ENCODE data around the gene SERINC3. TPM values are rescaled to one million over a fixed set of nuclear protein-coding genes. Genes with fewer than 3 reads are reported as not detected.
A peak's percentile ranks its signal among the peaks of the same experiment; 100 is the strongest.
"Not testable (repeated sequence)": the region's sequence is repeated elsewhere in the genome, so short reads cannot be mapped to it uniquely, and the experiment has no call there.

The SERINC3 gene
- 10 to 100 TPM; 61.6 to 83.5 (median 73.0) TPM for polyA plus RNA-seq (ENCODE audit: insufficient read depth in 1 of 5, insufficient read length in 5 of 5, low replicate concordance in 1 of 5)
- long read RNA-seq, donor 1, full-length matches to known transcripts: 24 of 74 reads
- long read RNA-seq, donor 1, partial matches to known transcripts: 50 of 74 reads
- long read RNA-seq, donor 1, other reads (novel, unspliced or antisense): 0 of 74 reads
- long read RNA-seq, donor 2, full-length matches to known transcripts: 21 of 27 reads
- long read RNA-seq, donor 2, partial matches to known transcripts: 6 of 27 reads
- long read RNA-seq, donor 2, other reads (novel, unspliced or antisense): 0 of 27 reads
- long read RNA-seq, donor 3, full-length matches to known transcripts: 25 of 25 reads
- long read RNA-seq, donor 3, partial matches to known transcripts: 0 of 25 reads
- long read RNA-seq, donor 3, other reads (novel, unspliced or antisense): 0 of 25 reads
- long read RNA-seq, donor 4, full-length matches to known transcripts: 13 of 56 reads
- long read RNA-seq, donor 4, partial matches to known transcripts: 43 of 56 reads
- long read RNA-seq, donor 4, other reads (novel, unspliced or antisense): 0 of 56 reads
- long read RNA-seq, donor 5, full-length matches to known transcripts: 23 of 77 reads
- long read RNA-seq, donor 5, partial matches to known transcripts: 54 of 77 reads
- long read RNA-seq, donor 5, other reads (novel, unspliced or antisense): 0 of 77 reads
- long read RNA-seq, donor 6, full-length matches to known transcripts: 30 of 42 reads
- long read RNA-seq, donor 6, partial matches to known transcripts: 12 of 42 reads
- long read RNA-seq, donor 6, other reads (novel, unspliced or antisense): 0 of 42 reads
- long read RNA-seq, donor 7, full-length matches to known transcripts: 27 of 34 reads
- long read RNA-seq, donor 7, partial matches to known transcripts: 7 of 34 reads
- long read RNA-seq, donor 7, other reads (novel, unspliced or antisense): 0 of 34 reads
- long read RNA-seq, donor 8, full-length matches to known transcripts: 6 of 6 reads
- long read RNA-seq, donor 8, partial matches to known transcripts: 0 of 6 reads
- long read RNA-seq, donor 8, other reads (novel, unspliced or antisense): 0 of 6 reads

DNA sequence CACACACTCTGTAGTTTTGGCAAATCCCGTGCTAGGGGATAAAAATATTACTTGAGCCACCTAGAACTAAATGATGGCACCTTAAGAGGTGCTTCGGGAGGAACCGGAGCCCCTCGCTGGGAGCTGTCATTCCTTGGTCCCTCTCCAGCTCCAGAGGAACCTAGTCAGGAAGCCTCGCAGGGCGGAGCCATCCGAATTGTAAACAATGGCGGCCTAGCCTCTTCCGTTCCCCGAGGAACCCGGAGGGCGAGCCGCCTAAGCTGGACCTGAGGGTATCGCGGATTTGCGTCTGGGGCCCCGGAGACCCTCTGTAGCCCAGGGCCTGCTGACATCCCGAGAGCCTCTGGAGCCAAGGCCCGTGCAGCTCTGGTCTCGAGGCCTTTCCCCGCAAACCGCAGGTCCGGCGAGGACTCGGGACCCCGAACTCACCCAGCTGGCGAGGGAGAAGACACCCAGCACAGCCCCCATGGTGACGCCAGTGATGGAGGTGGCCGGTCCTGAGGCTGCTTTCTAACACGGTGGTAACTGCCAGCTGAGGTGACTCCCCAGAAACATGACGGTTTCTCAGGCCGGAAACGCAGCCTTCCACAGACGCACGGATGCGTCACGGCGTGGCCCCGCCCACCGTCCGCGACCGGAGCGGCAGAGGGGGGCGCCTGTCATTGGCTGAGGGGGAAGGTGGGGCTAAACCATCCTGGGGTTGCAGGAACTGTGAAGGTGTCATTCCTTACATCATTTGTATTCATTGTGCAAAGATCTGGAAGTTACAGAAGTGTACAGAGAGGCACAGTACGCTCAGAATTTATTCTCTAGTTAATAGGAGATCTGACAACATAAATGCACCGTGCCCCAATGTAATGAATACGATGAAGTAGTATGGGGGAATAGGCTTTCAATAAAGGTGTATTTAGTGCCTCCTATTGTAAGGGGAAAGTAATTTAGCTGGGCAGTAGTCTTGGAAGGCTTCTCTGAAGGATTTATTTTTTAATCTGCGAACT, at the start of gene SERINC3:
TSS of gene SERINC3 (minus strand) at position 587 of the 998 bp plus-strand sequence. CDS start at position 468, 119 bp downstream.
- DNase-seq: peak; percentile 93 to 94

DNA sequence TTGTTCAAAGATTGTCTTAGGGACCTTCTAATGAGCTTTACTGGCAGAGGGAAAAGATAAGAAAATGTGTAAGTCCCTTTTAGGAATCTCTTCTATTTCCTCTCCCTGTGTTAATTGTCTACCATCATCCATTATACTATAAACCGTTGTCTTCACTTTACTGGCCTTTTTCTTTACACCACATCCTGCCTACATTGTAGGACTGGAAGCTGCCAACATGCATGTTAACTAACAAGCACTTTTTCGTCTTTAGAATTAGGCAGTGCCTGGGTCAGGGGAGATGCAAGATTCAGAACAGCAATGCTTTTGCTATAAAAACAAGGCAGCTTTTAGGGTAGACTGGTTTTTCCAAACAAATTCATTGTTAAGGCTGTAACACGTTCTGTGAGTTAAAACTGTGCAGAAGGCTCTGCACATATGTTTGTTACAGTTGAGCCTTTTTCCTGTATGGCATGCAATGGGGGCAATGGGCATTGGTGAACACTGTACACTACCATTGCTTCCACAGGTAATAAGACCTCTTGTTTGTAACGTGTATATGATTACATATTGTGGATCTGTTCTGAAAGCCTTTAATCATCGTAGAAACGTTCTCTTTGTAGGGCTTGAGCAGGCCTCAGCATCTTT, 49.6 kb upstream of the SERINC3 start:
- no peak for DNase-seq

DNA sequence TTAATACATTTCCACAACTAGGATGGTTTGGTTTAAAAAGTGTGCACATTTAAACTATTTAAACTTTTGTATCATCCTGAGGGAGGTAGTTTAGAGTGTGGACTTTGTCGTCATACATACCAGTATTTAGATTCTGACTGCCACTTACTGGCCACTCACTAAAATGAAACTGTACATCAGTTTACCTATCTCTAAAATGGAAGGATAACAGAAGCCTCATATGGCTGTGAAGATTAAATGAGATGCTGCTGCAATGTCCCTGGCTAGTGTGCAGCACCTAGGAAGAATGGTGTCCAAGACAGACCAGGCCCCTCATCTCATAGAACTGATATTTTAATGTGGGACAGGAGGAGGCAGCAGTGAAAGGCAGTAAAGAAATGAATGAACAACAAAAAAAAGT, 48.5 kb upstream of the SERINC3 start:
- no peak for DNase-seq

DNA sequence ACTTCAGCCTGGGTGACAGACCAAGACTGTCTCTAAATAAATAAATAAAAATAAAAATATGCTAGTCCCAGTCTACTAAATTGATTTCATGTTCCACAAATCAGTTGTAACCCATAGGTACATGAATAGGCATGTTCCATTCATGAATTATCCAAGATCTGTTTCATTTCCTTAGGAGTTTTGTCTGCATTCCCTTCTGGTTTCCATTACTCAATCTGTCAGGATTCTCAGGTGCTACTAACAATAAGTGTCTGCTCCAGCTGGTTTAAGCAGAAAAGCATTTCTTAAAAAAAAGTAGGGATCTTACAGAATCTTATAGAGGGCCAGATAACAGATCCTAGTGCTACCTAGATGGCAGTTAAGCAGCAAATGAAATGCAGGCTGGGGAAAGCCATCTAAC, 44.9 kb upstream of the SERINC3 start:
- no peak for DNase-seq

DNA sequence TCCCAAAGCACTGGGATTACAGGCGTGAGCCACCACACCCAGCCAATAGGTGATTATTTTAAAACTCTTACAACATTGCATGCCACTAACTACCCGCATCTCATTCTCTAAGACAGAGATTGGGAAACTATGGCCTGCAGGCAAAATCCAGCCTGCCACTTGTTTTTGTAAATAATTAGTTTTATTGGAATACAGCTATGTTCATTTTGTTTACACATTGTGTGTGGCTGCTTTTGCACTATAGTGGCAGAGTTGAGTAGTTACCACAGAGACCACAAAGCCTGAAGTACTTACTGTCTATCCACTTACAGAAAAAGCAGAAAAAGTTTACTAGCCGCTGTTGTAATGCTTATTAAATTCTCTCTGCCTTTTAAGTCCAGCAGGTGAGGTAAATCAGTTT, 44.1 kb upstream of the SERINC3 start:
- no peak for DNase-seq

DNA sequence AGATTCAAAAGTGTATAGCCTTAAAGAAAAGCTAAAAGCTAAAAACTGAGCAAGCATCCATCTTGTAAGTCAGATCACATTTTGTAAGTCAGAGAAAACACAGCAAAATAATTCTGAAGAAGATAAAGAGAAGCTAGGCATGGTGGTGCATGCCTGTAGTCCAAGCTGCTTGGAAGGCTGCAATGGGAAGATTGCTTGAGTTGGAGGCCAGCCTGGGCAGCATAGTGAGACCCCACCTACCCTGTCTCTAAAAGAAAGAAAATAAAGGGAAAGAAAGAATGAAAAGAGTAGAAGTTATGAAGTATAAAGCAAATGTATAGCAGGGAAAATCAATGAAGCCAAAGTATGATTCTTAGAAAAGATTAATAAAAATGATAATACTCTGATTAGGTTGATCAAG, 40.0 kb upstream of the SERINC3 start:
- no peak for DNase-seq

DNA sequence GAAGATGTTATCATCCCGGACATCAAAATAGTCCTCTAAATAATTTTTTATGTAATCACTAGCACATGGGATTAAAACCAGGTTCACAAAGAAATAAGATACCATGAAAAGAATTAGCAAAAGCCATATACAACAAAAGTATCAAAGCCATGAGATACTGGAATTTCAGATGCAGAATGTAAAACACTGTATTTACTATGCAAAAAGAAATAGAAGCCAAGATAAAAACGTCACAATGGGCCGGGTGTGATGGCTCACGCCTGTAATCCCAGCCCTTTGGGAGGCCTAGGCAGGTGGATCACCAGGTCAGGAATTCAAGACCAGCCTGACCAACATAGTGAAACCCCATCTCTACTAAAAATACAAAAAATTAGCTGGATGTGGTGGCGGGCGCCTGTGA, 38.9 kb upstream of the SERINC3 start:
- not testable (repeated sequence) for DNase-seq

DNA sequence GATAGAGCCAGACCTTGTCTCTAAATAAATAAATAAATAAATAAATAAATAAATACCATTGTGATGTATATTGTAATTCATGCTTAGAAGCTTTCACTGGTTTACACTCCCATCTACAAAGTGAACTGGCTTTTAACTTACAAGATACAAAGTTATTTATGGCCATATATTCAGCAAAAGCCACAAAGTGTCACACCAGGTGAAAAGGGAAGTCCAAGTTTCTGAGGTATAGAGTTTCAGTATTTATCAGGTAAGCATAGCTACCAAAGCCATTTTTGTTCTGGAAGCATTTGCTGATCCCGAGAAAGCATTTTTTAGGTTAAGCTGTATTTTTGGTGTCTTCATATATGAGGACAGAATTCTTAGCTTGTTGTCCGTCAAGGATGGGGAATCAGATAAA, 38.4 kb upstream of the SERINC3 start:
- DNase-seq: no peak

DNA sequence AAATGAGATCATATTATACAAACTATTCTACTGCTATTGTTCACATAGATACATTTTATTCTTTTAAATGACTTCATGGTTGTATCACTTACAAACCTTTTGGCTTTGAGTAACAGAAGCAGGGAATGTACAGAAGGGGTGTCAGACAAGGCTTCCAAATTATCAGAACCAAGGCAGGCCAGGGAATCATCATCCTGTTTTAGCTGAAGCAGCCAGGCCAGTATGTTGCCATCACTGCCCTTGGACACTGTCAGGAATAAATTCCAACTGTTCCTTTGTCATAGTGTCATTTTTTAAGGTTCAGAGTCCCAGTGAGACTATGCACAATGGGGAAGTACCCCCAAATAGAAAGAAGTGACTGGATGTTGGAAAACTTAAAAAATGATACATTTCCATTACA, 37.4 kb upstream of the SERINC3 start:
- no peak for DNase-seq

DNA sequence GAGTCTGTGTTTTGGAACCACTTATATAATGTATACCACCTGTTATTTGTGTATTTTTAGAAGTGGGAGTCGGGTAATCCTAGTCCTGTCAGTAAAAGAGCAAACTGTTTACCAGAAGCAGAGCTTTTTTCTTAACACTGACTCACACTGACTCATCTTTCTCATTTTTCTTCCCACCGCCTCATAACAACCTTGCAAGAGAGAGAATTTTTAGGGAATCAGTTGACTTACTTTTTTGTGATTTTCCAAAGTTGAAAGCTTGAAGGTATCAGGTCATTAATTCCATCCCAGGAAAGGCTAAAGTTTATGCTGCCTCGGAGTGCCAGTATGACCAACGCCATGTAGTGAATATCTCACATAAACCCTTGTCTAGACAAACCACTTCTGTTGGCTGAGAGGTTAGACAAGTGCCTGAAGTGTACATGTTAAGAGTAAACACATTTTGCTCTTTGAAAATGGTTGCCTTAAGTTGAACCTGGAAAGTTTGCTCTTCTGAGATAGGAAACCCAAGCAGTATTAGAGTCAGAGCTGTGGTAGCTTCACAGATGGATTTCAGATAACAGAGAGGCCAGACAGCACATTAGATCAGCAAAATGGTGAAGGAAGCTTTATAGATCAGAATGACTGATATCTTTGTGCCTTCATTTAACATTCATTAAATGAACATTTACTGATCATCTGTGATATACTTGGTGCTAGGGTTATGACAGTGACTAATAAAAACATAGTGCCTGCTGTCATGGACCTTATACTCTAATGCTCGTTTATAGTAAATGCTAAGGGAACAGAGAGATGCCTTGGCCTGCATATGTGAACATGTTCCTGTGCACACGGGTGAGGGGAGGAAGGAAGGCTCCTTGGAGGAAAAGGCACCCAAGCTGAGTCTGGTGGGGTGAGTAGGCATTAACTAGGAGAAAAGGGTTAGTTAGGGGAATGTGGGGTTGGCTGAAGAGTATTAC, 31.4 kb upstream of the SERINC3 start:
- DNase-seq: no peak

DNA sequence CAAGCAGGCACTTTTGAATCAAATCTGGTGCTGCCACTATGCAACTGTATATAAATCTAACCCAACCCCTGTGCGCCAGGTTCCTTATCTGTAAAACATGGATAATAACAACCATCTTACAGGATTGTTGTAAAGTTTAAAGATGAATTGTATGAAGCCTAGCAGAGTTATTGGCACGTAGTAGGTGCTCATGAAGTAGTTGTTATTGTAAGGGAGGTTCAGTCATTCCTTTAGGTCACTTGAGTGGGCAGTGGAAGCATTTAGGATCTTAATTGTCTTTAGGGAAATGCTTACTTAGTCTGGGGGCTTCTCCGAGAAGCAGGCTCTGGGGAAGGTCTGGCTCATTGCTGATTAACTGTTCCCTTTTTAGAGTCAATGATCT, 30.7 kb upstream of the SERINC3 start:
- DNase-seq: no peak

DNA sequence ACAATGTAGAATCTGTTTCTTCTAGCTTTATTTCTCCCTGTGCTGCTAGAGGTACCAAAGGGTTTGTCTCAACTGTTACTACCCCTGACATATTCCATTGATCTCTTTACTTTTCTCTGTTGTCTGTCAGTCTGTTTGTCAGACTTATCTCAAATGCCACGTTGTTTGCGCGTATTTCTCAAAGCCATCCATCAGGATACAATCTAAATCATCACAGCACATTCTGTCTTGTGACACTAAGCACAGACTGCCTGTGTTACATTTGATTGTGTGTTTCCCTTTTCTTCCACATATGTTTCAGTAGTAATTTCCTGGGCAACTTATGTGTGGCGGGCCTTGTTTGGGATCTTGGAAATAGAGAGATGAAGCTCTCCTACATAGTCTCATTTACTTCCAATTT, 30.2 kb upstream of the SERINC3 start:
- no peak for DNase-seq

DNA sequence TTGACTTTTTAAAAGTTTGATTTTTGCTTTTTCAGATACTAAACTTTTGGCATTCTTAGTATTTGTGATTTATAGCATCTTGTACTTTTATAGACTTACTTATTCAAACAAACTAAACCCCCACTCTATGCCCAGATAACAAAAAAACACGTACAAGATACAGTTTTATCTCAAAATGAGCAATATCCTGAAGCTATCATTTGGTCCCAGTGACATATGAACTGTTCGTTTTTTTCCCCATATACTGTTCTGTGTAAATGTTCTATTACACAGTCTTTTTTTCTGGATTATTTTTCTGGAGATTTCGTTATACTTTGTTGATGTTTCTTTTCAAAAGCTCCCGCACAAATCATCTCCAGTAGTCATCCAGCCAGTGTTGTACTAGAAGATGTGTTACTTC, 27.3 kb upstream of the SERINC3 start:
- DNase-seq: no peak

DNA sequence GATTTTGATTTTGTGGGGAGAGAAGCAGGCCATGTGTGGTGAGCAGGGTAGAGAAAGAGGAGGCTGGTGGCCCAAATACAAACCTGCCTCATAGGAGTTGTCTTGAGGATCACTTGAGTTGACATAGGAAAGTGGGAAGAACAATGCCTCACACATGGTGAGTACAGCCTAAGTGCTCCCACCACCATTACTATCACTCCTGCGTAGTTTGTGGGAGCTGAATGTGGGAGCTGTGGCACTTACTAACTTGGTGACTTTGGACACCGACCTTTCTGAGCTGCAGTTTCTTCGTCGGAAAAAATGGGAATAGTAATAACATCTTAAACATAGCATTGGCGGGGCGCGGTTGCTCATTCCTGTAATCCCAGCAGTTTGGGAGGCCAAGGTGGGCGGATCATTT, 25.5 kb upstream of the SERINC3 start:
- DNase-seq: no peak

DNA sequence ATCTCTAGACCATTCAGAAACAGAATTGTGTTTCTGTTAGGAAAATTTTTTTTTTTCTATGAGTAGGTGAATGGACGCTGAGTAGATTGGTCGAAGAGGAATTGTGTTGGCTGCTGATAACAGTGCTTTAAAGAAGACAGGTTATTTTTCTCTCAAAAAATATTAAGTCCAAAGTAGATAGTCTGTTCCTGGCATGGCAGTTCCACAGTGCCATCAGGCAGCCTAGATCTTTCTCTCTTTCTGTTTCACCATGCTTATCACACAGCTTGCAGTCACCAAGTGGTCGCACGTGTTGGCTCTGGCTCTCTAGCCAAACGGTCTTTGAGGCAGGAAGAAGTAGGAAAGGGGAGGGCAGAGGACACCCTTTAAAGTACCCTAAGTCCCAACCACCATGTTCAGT, 22.4 kb upstream of the SERINC3 start:
- no peak for DNase-seq

DNA sequence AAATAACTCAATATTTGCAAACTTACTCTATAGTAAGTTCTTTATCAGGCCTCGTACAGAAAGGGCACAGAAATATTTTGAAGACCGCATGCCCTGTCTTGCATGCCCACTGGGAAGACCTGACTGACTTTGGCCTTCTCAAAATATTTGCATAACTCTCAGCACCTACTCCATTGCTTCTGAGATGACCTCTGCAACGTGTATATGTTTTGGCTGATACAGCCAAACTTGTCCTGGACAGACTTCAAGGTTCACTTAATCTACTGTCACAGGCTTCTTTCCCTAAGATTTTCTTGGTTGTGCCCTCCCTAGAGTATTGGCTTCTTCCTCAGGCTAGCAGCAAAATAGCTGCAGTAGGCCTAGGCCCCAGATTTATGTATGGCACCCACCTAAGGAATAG, 21.5 kb upstream of the SERINC3 start:
- no peak for DNase-seq

DNA sequence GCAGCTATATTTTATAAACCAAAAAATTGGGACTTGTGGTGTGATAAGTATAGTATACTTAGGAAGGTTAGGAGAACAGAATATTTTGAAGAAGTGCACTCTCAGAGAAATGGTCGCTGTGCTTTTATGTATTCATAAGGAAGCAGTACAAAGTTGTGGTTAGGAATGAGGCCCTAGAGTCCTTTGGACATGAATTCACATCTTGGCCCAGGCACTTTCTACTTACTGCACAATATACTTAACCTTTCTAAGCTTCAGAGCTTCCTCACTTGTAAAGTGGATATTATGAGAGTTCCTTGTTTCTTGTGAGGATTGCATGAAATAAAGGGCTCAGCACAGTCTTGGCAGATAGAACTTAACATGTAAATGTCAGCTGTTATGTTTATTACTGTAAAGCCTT, 21.0 kb upstream of the SERINC3 start:
- DNase-seq: no peak

DNA sequence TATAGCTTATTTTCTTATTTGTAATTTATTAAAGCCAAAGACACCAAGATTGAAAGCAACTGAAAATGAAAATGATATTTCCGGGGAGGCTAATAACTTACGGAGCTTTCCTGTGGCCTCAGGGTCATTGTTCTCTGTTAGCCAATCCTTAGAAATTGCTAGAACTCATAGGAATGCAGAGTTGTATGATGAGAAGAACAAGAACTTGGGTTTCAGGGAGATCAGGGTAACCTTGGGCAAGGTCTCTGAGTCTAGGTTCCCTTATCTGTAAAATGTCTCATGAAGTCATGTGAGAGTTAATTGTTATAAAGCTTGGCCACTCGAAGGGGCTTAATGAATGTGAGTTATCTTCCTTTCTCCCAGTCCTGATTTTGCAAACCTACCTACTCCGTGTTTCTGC, 20.1 kb upstream of the SERINC3 start:
- DNase-seq: no peak

DNA sequence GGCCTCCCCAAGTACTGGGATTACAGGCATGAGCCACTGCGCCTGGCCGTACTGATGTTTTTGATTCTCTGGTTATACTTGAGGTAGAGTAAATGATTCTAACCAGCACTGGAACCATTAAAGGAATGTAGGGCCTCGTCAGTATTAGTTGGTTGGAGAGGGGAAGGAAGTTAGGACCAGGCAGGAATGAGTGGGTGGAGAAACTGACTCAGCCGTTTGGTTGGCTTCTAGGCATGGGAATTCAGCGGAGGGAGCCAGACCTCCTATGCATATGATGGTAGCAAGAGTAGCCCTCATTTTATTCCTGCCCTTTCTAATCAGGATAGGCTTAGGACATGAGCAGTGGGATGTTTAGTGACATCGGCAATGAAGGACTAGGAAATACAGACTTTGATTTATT, 19.0 kb upstream of the SERINC3 start:
- DNase-seq: no peak

DNA sequence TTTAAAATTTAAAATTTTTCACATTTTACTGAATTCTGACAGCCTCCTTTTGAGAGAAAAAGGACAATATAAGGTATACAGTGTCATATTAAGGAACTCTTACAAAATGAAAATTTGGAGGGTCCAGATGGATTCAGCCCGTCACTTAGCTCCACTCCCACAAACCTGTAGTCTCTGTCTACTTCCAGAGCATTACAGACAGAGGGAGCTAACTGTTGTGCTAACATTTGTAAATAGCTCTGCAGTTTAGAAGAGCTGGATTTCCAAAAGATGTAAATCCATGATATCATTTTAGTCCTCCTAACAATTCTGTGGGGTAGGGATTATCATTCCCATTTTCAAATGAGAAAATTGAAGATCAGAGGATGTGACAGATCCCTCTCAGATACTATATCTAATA, 16.1 kb upstream of the SERINC3 start:
- no peak for DNase-seq

Data from right lung (tissue), 10 donors.